Tracheal epithelial cell (primary cell): ENCODE measurements around the gene SBSN. TPM values are rescaled to one million over a fixed set of nuclear protein-coding genes. Genes with fewer than 3 reads are reported as not detected.

ENCODE experiments used
- total RNA-seq: library from RNA; depleted of rRNA; stranded (reverse); fragments of >200 nt; gene quantifications from 2 replicates; pipeline ENCODE4 v1.2.1, GENCODE V29; 2014

The SBSN gene
- 2.3 and 16.6 TPM in 2 replicates for total RNA-seq

GRCh38 chr19:35528218-35529038 is at the start of gene SBSN:
Gene SBSN (minus strand): TSS chr19:35528311. CDS start chr19:35528281, 30 bp downstream.

GRCh38 chr19:35563207-35563829 is 35.2 kb upstream of the SBSN start, which contains the start of gene ATP4A:
Gene ATP4A (minus strand): TSS chr19:35563658. CDS start chr19:35563629, 29 bp downstream.

DNA sequence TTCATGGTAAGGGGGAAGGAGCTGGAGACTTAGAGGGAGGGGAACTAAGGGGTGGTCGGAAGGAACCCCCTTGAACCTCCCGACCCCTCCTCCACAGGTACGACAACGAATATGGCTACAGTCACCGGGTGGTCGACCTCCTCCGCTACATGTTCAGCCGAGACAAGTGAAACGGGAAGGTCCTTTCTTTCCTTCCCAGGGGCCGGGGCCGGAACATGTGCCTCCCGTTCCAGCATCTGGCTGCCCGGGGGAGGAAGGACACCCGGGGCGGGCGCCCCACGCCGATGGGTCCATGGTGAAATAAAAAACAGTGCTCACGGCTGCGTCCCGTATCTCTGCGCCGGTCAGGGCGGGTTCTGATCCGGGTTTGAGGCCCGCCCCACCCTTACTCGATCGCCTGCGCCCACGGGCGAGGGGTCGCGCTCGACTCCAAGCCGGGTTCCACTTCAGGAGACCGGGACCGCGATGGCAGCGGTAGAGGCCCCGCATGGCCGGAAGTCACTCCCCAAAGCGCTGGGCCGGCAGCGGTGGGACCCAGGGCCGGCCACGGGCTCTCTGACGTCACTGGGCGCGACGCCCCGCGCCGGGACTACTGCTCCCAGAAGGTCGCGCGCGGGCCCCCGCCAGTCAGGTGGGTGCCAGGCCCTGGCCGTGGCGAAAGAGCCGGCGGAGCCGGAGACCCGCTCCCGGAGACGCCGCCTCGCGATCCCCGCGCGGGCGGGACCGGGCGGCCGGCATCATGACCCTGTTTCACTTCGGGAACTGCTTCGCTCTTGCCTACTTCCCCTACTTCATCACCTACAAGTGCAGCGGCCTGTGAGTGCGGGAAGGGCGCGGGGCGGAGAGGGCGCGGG is 17.1 kb upstream of the SBSN start, which contains the start of gene TMEM147:
TSS of gene TMEM147 (plus strand) at position 626 of the 854 bp plus-strand sequence. CDS start at position 740, 114 bp downstream.

GRCh38 chr19:35533201-35533821 is 5.2 kb upstream of the SBSN start, which contains the start of gene GAPDHS:
Gene GAPDHS (plus strand): TSS chr19:35533456. CDS start chr19:35533528, 72 bp downstream.

GRCh38 chr19:35513628-35514281 is 14.4 kb downstream of the SBSN start, which contains the start of gene DMKN:
Gene DMKN (minus strand): TSS chr19:35513649. CDS start chr19:35513475, 174 bp downstream.

DNA sequence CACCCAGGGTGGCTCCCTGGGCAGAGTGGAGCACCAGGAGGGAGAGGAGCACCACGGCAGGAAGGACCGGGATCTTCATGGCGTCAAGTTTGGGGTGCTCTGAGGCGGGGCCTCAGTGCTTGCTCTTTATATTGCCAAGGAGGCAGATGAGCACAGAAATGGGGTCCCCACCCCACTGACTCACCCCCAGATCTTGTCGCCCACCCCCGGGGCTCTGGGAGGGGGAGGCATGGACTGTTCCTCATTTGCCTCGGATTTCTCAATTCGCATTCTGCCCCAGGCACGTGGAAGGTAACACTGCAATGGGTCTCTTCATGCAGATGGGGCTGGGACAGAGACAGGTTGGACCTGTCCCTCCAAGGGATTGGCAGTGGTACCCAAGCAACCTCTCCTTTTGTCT is 37.7 kb downstream of the SBSN start, which contains the start of gene KRTDAP:
TSS of gene KRTDAP (minus strand) at position 101 of the 400 bp plus-strand sequence. CDS start at position 79, 22 bp downstream.

Other genes starting within 250 kb of the SBSN start
- under 0.01 TPM in 1 of 2 replicates, not detected in the other for gene HAMP, start 245.8 kb downstream of the SBSN start, total RNA-seq
- not detected in 2 replicates for gene MAG, start 236.2 kb downstream of the SBSN start, total RNA-seq
- not detected in 2 replicates for gene CD22, start 199.1 kb downstream of the SBSN start, total RNA-seq
- under 0.01 TPM in 1 of 2 replicates, not detected in the other for gene FFAR1, start 180.4 kb downstream of the SBSN start, total RNA-seq
- gene FFAR3, start 169.9 kb downstream of the SBSN start, total RNA-seq: not detected in 2 replicates
- gene GPR42, start 157.2 kb downstream of the SBSN start, total RNA-seq: not detected in 2 replicates
- gene FFAR2, start 80.1 kb downstream of the SBSN start, total RNA-seq: 0.24 TPM in 1 of 2 replicates, not detected in the other
- 3.1 TPM in 1 of 2 replicates, not detected in the other for gene KRTDAP, start 37.8 kb downstream of the SBSN start, total RNA-seq
- 75.0 and 131 TPM in 2 replicates for gene DMKN, start 14.7 kb downstream of the SBSN start, total RNA-seq
- not detected in 2 replicates for gene GAPDHS, start 5.1 kb upstream of the SBSN start, total RNA-seq
- gene TMEM147, start 17.3 kb upstream of the SBSN start, total RNA-seq: 132 and 141 TPM in 2 replicates
- gene ATP4A, start 35.3 kb upstream of the SBSN start, total RNA-seq: not detected in 2 replicates
- not detected in 2 replicates for gene PMIS2, start 57.9 kb upstream of the SBSN start, total RNA-seq
- gene HAUS5, start 84.4 kb upstream of the SBSN start, total RNA-seq: 3.8 and 7.5 TPM in 2 replicates
- 40.9 and 48.0 TPM in 2 replicates for gene RBM42, start 100.7 kb upstream of the SBSN start, total RNA-seq
- gene ETV2, start 113.4 kb upstream of the SBSN start, total RNA-seq: not detected in 2 replicates
- gene COX6B1, start 120.0 kb upstream of the SBSN start, total RNA-seq: 309 and 377 TPM in 2 replicates
- gene UPK1A, start 138.2 kb upstream of the SBSN start, total RNA-seq: not detected in 2 replicates
- gene ZBTB32, start 176.2 kb upstream of the SBSN start, total RNA-seq: not detected in 2 replicates
- gene KMT2B, start 189.7 kb upstream of the SBSN start, total RNA-seq: 6.7 and 7.9 TPM in 2 replicates
- gene IGFLR1, start 214.1 kb upstream of the SBSN start, total RNA-seq: not detected in 2 replicates
- 3.2 and 5.3 TPM in 2 replicates for gene U2AF1L4, start 217.1 kb upstream of the SBSN start, total RNA-seq
- gene PSENEN, start 217.3 kb upstream of the SBSN start, total RNA-seq: 15.9 and 18.1 TPM in 2 replicates
- gene LIN37, start 220.3 kb upstream of the SBSN start, total RNA-seq: 6.4 and 8.0 TPM in 2 replicates
- 0.43 TPM in 1 of 2 replicates, not detected in the other for gene HSPB6, start 228.7 kb upstream of the SBSN start, total RNA-seq
- 2.9 and 4.0 TPM in 2 replicates for gene PROSER3, start 229.9 kb upstream of the SBSN start, total RNA-seq
- under 0.01 TPM in 1 of 2 replicates, not detected in the other for gene ARHGAP33, start 247.3 kb upstream of the SBSN start, total RNA-seq